ENCODE data around the gene NBAS.

NBAS gene

GRCh38 chr2:15152382-15152781 is 408.8 kb downstream of the NBAS start:
- in situ Hi-C loops (cut with MboI; ENCODE audit: low sequenced_read_pairs): no loop called here

DNA sequence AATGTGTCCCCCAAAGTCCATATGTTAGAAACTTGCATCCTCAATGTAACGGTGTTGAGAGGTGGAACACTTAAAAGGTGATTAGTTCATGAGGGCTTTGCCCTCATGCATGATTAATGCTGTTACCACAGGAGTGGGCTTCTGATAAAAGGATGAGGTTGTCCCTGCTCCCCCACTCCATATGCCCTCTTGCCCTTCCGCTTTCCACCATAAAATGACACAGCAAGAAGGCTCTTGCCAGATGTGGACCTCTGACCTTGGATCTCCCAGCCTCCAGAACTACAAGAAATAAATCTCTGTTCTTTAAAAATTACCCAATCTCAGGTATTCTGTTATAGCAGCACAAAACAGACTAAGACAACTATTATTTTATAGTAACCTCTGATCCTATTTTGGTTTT is 412.1 kb downstream of the NBAS start:
- in situ Hi-C loops (cut with MboI; ENCODE audit: low sequenced_read_pairs): no loop called here

DNA sequence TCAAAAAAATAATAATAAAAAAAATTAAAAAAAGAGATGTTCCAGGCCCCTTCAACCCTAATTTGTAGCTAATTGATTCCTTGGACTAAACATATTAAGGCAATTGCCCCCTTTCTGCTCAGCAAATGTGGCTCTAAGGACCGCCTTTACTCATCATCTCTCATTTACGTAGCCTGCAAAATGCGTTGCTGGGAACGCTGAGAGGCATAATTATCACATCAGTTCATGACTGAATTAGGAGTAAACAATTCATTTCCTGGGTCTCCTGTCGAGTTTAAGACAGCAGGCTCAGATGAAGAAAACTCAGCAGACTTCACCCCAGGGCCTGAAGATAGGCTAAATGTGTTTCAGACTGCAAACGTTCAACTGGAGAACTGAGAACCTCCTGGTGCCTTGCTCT is 413.5 kb downstream of the NBAS start:
- in situ Hi-C loops (cut with MboI; ENCODE audit: low sequenced_read_pairs): no loop called here

GRCh38 chr2:15146960-15147359 is 414.2 kb downstream of the NBAS start:
- in situ Hi-C loops (cut with MboI; ENCODE audit: low sequenced_read_pairs): no loop called here

DNA sequence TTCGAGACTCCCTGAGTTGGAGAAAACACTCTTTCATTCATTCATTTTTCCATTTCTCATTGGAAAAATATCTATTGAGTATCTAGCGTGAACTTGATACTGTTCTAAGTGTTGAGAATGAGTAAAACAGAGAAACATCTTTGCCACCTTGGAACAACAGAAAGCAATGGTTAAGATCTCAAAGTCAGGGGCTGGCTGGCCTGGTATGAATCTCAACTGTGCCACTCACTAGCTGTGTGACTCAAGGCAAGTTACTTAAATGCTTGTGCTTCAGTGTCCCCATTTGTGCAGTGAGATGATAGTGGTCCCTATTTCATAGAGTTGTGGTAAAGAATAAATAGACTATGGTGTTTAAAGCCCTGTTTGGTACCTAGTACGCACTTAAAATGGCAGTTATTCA is 415.2 kb downstream of the NBAS start:
- in situ Hi-C loops (cut with MboI; ENCODE audit: low sequenced_read_pairs): no loop called here

DNA sequence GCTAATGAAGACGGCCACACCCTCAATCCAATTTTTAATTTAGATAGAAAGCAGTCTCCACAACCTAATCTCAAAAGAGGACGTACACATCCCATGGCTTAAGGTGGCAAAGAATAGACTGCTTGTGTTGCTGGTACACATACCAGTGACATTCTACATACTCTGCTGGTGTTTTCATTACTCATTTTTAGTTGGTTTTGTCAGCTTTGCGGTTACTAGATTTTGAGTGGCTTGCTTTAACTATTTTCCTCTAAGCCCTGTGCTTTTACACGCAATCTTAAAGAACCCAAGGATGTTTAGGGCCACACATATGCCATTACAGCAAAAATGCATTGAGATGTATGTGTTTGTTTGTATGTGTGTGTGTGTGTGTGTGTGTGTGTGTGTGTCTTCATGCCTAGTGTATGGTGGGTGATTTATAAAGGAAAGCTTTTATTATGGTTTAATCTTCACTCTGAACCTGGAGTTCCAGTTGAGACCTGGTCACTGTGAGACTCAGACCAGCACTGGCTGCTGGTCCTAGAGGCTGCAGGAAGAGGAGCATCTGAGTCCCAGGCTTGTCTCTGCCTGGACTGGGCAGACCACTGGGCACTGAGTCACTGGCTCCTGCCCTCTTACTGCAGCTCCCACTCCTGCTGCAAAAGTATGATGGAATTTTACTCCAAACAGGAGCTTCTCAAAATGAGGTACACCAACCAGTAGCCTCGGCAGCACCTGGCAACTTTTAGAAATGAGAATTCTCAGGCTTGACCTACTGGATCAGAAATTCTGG is 415.9 kb downstream of the NBAS start:
- in situ Hi-C loops (cut with MboI; ENCODE audit: low sequenced_read_pairs): no loop called here

DNA sequence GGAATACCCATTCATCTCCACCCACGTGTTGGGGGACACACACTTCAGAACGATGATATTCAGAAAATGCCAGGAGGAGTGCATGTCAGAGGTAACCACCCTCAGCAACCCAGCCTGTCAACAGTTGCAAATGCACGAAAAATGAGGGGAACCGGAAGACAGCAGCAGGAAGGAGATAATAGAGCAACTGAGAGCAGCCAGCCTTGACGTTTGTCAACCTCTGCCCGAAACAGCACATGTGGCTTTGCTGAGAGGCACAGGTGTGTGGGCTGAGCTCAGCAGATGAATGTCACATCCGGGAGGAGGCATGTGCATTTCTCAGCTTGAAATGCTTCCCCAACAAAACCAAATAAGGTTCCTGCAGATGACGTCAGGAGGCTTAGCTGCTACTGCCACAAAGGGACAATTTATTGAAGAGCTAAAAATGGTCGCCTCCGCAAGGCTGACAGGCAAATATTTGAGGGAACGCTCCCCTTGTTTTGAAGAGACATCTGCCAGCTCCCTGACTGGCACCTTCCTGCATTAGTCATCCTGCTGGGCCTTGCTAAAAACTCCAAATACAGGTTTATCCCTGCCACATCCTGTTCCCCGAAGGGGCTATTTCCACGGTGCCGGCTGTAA is 419.0 kb downstream of the NBAS start:
- in situ Hi-C loops (cut with MboI; ENCODE audit: low sequenced_read_pairs): no loop called here

- in situ Hi-C loops (cut with MboI; ENCODE audit: low sequenced_read_pairs): no loop called here
Observed at GRCh38 chr2:15141211-15141610, 419.9 kb downstream of the NBAS start.

- in situ Hi-C loops (cut with MboI; ENCODE audit: low sequenced_read_pairs): no loop called here
Observed at GRCh38 chr2:15136639-15137038, 424.5 kb downstream of the NBAS start.

DNA sequence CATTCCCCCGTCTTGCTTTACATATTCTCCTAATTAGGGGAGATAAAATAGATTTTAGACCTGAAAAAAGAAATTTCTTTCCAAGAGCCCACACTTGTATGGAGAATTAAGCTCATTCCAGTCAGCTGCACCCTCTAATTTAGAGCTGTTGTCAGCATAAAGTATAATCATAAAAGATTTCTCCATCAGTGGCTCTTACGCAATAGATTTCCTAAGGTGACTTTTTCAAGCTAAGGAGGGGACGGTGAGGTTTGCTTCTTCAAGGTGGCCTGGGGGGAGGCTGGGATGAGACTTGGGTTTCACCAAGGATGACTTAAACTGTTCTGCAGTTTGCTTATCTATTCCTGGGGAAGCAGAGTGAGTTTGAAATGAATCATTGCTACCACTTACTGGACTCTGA is 426.2 kb downstream of the NBAS start:
- in situ Hi-C loops (cut with MboI; ENCODE audit: low sequenced_read_pairs): no loop called here

GRCh38 chr2:15133461-15133860 is 427.7 kb downstream of the NBAS start:
- in situ Hi-C loops (cut with MboI; ENCODE audit: low sequenced_read_pairs): no loop called here

DNA sequence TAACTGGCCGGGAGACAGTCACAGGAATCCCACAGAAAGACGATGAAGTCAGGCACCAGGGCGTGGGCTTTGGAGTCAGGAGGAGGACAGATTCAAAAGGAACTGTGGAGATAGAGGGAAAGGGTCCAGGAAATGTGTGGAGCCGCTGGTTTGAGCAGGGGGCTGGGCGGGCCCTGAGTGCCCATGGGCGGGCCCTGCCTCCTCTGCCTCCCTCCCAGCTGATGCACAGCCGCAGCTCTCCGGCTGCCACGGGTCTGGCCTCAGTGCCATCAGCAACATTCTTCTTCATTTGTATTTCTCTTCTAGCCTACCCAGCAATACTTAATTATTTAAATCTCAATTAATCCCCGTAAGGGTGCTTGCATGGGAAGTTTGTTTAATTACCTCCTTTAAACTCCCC is 432.3 kb downstream of the NBAS start:
- in situ Hi-C loops (cut with MboI; ENCODE audit: low sequenced_read_pairs): no loop called here

GRCh38 chr2:15127876-15128275 is 433.3 kb downstream of the NBAS start:
- in situ Hi-C loops (cut with MboI; ENCODE audit: low sequenced_read_pairs): no loop called here

DNA sequence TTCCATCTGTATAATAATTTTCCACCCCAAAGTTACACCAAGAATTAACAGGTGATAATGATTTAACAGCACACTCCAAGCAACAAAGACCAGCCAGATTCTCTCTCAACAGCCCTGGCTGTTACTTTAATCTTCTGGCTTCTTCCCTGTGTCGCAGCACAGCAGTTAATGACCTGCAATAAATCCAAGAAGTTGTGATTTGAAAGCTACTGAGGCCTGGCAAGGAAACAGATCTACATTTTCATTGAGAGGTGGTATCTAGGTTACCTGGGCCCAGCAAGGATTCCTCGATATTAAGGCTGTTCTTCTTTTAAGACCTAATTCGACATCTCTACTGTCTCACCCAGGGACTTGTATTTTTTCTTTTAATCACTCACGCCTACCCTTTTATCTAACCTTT is 433.8 kb downstream of the NBAS start:
- in situ Hi-C loops (cut with MboI; ENCODE audit: low sequenced_read_pairs): no loop called here

DNA sequence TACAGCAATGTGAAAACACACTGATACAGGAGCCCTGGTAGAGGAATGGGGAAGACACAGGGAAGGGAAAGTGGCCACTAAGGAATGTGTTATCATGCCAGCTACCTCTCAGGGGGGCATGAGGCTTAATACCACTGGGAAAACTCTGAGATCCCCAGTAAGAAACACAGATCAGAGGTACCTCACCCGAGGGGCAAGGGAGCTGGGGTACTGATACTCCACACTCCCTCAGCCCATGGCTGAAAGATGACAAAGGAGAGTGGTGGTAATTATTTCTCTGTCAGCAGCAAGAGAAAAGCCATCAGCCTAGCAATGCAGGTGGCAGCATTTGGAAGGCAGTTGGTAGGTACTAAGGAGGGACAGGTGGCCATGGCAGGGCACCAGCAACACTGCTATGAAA is 434.8 kb downstream of the NBAS start:
- in situ Hi-C loops (cut with MboI; ENCODE audit: low sequenced_read_pairs): no loop called here

DNA sequence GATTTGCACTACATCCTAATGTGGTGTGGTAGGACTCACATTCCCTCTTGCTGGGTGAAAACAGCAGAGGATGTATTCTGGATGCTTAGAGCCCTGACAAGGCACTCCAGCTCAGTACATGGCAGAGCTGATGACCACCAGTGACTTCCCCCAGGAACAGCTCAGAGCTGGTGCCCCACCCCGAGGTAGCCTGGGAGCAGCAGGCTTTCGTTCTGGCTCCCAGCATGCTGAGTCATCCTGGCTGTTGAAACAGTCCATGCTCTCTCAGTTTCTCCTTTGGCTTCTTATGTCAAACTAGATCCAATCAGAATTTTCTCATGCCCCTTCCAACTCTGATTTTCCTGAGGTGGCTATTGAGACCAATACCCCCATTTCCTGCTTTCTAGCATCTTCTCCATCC is 438.2 kb downstream of the NBAS start:
- in situ Hi-C loops (cut with MboI; ENCODE audit: low sequenced_read_pairs): no loop called here

GRCh38 chr2:15120631-15121030 is 440.5 kb downstream of the NBAS start:
- in situ Hi-C loops (cut with MboI; ENCODE audit: low sequenced_read_pairs): no loop called here

DNA sequence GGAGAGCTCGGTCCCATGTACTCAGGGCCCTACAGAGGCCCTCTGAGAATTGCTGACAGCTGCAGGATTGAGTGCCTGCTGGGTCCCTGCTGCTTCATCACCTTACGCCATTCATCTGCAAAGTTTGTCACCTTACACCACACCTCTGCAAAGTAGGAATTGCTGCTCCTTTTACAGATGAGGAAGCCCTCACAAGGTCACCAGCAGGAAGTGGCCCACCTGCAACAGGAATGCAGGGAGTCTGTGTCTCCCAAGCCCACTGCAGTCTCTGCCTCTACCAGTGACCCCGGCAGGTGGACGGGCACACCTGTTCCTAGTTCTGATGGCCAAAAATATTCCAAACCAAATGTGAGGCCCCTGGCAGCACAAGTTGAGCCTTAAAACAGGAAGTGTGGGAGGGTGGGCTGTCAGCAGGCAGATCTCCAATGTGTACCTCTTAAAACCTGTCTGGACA is 441.4 kb downstream of the NBAS start:
- in situ Hi-C loops (cut with MboI; ENCODE audit: low sequenced_read_pairs): no loop called here

DNA sequence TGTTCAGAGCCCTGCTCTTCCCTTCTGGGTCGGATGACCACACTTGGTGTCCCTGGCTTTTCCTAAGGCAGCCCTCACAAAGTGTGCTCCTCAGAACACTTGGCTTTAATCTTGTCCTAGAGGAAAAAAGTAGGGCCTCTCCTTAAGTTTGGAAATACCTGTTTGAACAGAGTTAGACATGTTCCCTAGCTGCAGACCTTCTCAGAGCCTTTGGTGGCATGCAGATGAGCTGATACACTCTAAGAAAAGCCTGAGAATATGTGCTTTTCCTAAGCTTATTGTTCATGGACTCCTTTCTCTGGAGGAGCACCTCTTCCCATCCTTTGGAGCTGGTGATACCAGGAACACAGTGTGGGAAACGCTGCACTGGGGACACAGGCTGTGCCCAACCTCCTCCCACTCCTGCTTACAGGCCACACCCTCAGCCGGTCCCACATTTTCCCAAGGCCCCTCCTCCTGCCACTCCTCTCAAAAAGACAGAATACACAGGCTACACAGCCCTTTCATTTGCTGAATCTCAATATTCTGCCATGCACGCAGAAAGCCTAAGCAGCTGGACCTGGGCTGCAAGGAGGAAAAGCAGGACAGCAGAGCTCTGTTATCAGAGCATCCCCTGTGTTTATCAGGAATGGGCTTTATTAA is 443.6 kb downstream of the NBAS start:
- in situ Hi-C loops (cut with MboI; ENCODE audit: low sequenced_read_pairs): no loop called here
